Panc1 (cell line): ENCODE measurements around the gene SNX15. TPM values are rescaled to one million over a fixed set of nuclear protein-coding genes. Genes with fewer than 3 reads are reported as not detected.

Source experiments
- ATAC-seq: fragments of 200-7000 bp; cut with Tn5 transposase; 2 replicates; pipeline ENCODE4 v1.9.1; 2020; ENCODE audit warnings: mild to moderate bottlenecking, moderate library complexity
- BruUV-seq: library from RNA; stranded (reverse); fragments of 400-500 nt; replicated peaks from 2 replicates; lab custom pipeline; 2021; lab: Mats Ljungman, UMichigan
- CTCF ChIA-PET: fragments of 300-600 bp; sonication (Branson Sonifier 250); formaldehyde crosslinking; loops from one replicate; lab custom pipeline; 2022; ENCODE audit warnings: antibody characterized with exemption; lab: Charles Lee
- POLR2A ChIA-PET: fragments of 300-600 bp; sonication (Branson Sonifier 250); formaldehyde crosslinking; loops from one replicate; lab custom pipeline; 2022; ENCODE audit warnings: antibody characterized with exemption; lab: Charles Lee
- DNase-seq: peaks from one replicate; pipeline ENCODE4 v3.0.0-alpha.2; 2010; ENCODE audit warnings: low read depth, low spot score
- H3K27ac ChIP-seq: 2 replicates; pipeline ENCODE4 v1.5.1; 2011; ENCODE audit warnings: mild to moderate bottlenecking, low read length, inconsistent platforms
- H3K27me3 ChIP-seq: fragments of 200-500 bp; sonication (Bioruptor generic); 2 replicates; pipeline ENCODE4 v1.6.0; 2014; ENCODE audit warnings: low read length, inconsistent platforms; ENCODE audit not compliant: control insufficient read depth, insufficient read depth
- H3K36me3 ChIP-seq: fragments of 200-500 bp; sonication (Bioruptor generic); 2 replicates; pipeline ENCODE4 v1.5.1; 2014; ENCODE audit warnings: inconsistent platforms, mild to moderate bottlenecking, low read length, moderate library complexity; ENCODE audit not compliant: control insufficient read depth, insufficient read depth
- H3K4me1 ChIP-seq: 2 replicates; pipeline ENCODE4 v1.5.1; 2011; ENCODE audit warnings: inconsistent platforms, mild to moderate bottlenecking, low read length, moderate library complexity; ENCODE audit not compliant: control insufficient read depth, insufficient read depth
- H3K4me3 ChIP-seq, 2 experiments: 2 replicates each; pipeline ENCODE4 v1.5.1; 2011 to 2012; ENCODE audit warnings: low read depth in 2 of 2, low read length in 2 of 2, mild to moderate bottlenecking in 2 of 2, inconsistent platforms in 1 of 2, moderate library complexity in 1 of 2
- H3K9me3 ChIP-seq: fragments of 200-500 bp; sonication (Bioruptor generic); 2 replicates; pipeline ENCODE4 v1.5.1; 2014; ENCODE audit warnings: low read depth, mild to moderate bottlenecking, inconsistent platforms, low read length, moderate library complexity; ENCODE audit not compliant: control insufficient read depth, insufficient read depth
- CTCF ChIP-seq: fragments of 450-650 bp; IDR thresholded peaks from 2 replicates; pipeline ENCODE4 v1.5.1; 2017; ENCODE audit warnings: mild to moderate bottlenecking
- POLR2AphosphoS5 ChIP-seq: IDR thresholded peaks from 2 replicates; pipeline ENCODE4 v1.6.1; 2012; ENCODE audit warnings: mild to moderate bottlenecking, low read depth, low read length, moderate library complexity
- SIN3A ChIP-seq: IDR thresholded peaks from 2 replicates; pipeline ENCODE4 v1.6.1; 2012; ENCODE audit warnings: low read depth, mild to moderate bottlenecking, low read length, moderate library complexity, borderline replicate concordance; ENCODE audit not compliant: insufficient read depth
- TCF7L2 ChIP-seq: IDR thresholded peaks from 2 replicates; pipeline ENCODE4 v1.6.1; 2011; ENCODE audit warnings: mild to moderate bottlenecking, low read depth, low read length, inconsistent platforms
- in situ Hi-C: cut with HindIII; loops from 2 replicates; pipeline ENCODE4 v1.10.0; 2016; ENCODE audit warnings: low sequenced_read_pairs, low pct_unique_long_range_greater_than_20kb
- intact Hi-C: fragments of 100-400 bp; cut with micrococcal nuclease; formaldehyde crosslinking; loops from one replicate; pipeline ENCODE4 v1.10.0; 2022; ENCODE audit not compliant: unreplicated experiment
- total RNA-seq: library from RNA; stranded (reverse); gene quantifications from one replicate; pipeline ENCODE4 v1.2.1, GENCODE V29; 2021; ENCODE audit not compliant: unreplicated experiment
- TF ChIP-seq, protein P1 (sequence below), 2 experiments: IDR thresholded peaks; 2 replicates each; pipeline ENCODE4 v1.6.1; 2011 to 2012; ENCODE audit warnings: low read depth in 2 of 2, control low read depth in 1 of 2, low read length in 1 of 2, mild to moderate bottlenecking in 1 of 2, moderate library complexity in 1 of 2; ENCODE audit not compliant: insufficient read depth in 1 of 2

The SNX15 gene
- total RNA-seq, 1 experiment from 2014 or later = 51.5 TPM

DNA sequence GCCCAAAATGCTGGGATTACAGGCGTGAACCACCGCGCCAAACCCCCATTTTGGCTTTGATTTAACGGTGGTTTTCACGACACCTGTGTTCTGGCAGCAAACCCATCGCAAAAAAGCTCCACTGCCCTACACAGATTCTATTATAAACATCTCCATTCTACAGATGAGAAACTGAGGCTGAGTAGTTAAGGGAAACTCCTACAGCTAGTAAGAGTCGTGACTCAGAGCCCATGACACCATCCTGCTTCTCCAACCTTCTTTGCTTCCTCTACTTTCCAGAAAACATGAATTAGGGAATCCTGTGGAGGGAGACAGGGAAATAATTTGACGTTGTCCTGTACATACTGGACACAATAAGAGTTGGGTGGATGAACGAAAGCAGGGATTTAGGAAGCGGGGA, 429 bp upstream of the SNX15 start:
- CTCF ChIA-PET = interaction anchor here (0.6 to 1.0 kb wide), 4 partner anchors 29 to 131 kb away, joined by 3 to 8 read pairs (median 4); no protein-coding TSS in a partner anchor
- no TSS peak for BruUV-seq
- in situ Hi-C loops = no loop called here

DNA sequence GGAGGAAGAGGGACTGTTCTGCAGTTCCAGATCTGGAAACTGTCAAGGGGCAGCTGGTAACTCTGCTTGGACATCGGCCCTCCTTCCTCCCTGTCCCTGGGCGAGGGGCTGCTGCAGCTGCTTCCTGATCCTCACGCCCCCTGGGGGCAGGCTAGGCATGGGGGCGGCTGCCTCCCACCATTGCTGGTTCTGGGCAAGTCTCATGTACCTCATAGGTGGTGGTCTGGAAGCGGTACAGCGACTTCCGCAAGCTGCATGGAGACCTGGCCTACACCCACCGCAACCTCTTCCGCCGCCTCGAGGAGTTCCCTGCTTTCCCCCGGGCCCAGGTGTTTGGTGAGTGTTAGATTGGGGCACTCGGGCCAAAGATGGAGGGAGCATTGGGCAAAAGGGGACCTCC, 5.0 kb downstream of the SNX15 start:
- no peaks in the 10 kb centered on the region for H3K27me3 ChIP-seq
- H3K4me3 ChIP-seq = no peak overlapping the region
- ChIA-PET CTCF (no interaction called here), POLR2A (no interaction called here)
- H3K27ac ChIP-seq = no peak overlapping the region
- H3K4me1 ChIP-seq = no peaks in the 10 kb centered on the region; the same call in 1 of the 2 replicates
- DNase-seq = no peak
- intact Hi-C loops (no loop called here), in situ Hi-C loops (no loop called here)
- TF ChIP-seq TCF7L2 (no peak), CTCF (no peak), POLR2AphosphoS5 (no peak), SIN3A (no peak)
- TF ChIP-seq, protein P1, sequence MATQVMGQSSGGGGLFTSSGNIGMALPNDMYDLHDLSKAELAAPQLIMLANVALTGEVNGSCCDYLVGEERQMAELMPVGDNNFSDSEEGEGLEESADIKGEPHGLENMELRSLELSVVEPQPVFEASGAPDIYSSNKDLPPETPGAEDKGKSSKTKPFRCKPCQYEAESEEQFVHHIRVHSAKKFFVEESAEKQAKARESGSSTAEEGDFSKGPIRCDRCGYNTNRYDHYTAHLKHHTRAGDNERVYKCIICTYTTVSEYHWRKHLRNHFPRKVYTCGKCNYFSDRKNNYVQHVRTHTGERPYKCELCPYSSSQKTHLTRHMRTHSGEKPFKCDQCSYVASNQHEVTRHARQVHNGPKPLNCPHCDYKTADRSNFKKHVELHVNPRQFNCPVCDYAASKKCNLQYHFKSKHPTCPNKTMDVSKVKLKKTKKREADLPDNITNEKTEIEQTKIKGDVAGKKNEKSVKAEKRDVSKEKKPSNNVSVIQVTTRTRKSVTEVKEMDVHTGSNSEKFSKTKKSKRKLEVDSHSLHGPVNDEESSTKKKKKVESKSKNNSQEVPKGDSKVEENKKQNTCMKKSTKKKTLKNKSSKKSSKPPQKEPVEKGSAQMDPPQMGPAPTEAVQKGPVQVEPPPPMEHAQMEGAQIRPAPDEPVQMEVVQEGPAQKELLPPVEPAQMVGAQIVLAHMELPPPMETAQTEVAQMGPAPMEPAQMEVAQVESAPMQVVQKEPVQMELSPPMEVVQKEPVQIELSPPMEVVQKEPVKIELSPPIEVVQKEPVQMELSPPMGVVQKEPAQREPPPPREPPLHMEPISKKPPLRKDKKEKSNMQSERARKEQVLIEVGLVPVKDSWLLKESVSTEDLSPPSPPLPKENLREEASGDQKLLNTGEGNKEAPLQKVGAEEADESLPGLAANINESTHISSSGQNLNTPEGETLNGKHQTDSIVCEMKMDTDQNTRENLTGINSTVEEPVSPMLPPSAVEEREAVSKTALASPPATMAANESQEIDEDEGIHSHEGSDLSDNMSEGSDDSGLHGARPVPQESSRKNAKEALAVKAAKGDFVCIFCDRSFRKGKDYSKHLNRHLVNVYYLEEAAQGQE (IDR thresholded peaks at IDR 0.05; ENCODE audit: insufficient read depth in 1 of 2, low read depth in 2 of 2, low read length in 1 of 2) = no peak
- H3K9me3 ChIP-seq = no peaks in the 10 kb centered on the region
- no TSS peak for BruUV-seq
- no peak for ATAC-seq
- H3K36me3 ChIP-seq = no peaks in the 10 kb centered on the region

More for the DNA sequence above, 429 bp upstream of the SNX15 start:
- peak overlapping the region; percentile 91 for H3K27ac ChIP-seq
- peaks cover 3% of the 10 kb centered on the region for H3K4me1 ChIP-seq
- intact Hi-C loops = loop anchor here (10.0 kb wide), 1 partner anchor 182 kb away; the partner anchor contains the start of gene CDC42BPG
- TF ChIP-seq TCF7L2 (no peak), SIN3A (no peak), POLR2AphosphoS5 (no peak)
- TF ChIP-seq, protein P1 (IDR thresholded peaks at IDR 0.05; ENCODE audit: insufficient read depth in 1 of 2, low read depth in 2 of 2, low read length in 1 of 2) = no peak
- ATAC-seq (peak; percentile 14), DNase-seq (no peak)
- no peaks in the 10 kb centered on the region for H3K27me3 ChIP-seq
- POLR2A ChIA-PET = interaction anchor here (0.5 kb wide), 1 partner anchor 26 kb away, joined by 5 read pairs; no protein-coding TSS in a partner anchor
- no peaks in the 10 kb centered on the region for H3K36me3 ChIP-seq
- no peaks in the 10 kb centered on the region for H3K9me3 ChIP-seq
- H3K4me3 ChIP-seq = peak overlapping the region; percentile 56 to 60
